Embryonic facial prominence (tissue), 1 donor: ENCODE measurements around the gene MME.

ENCODE experiments used
- DNase-seq: peaks from one replicate; pipeline ENCODE4 v3.0.0-alpha.2; 2016; ENCODE audit errors: extremely low spot score

MME gene

GRCh38 chr3:155138677-155139076 is 58.6 kb downstream of the MME start:
- DNase-seq = no peak

- no peak for DNase-seq
Measured at GRCh38 chr3:155147588-155147987, 67.5 kb downstream of the MME start.

- DNase-seq = no peak
Measured at GRCh38 chr3:155149494-155149893, 69.4 kb downstream of the MME start.

GRCh38 chr3:155153242-155154186 is 73.4 kb downstream of the MME start:
- no peak for DNase-seq

- DNase-seq = no peak
Measured at GRCh38 chr3:155154255-155154654, 74.1 kb downstream of the MME start.

- DNase-seq = no peak
Measured at GRCh38 chr3:155158346-155159037, 78.4 kb downstream of the MME start.

- DNase-seq = no peak
Measured at GRCh38 chr3:155159301-155159700, 79.2 kb downstream of the MME start.

- no peak for DNase-seq
Measured at GRCh38 chr3:155161640-155162292, 81.6 kb downstream of the MME start.

GRCh38 chr3:155164306-155164705 is 84.2 kb downstream of the MME start:
- no peak for DNase-seq

- DNase-seq = no peak
Measured at GRCh38 chr3:155166441-155166840, 86.3 kb downstream of the MME start.

GRCh38 chr3:155169197-155169596 is 89.1 kb downstream of the MME start:
- DNase-seq = no peak

- DNase-seq = no peak
Measured at GRCh38 chr3:155173771-155174170, 93.7 kb downstream of the MME start.

GRCh38 chr3:155178810-155179436 is 98.8 kb downstream of the MME start:
- no peak for DNase-seq

- DNase-seq = no peak
Measured at GRCh38 chr3:155179437-155179827, 99.3 kb downstream of the MME start.

GRCh38 chr3:155179966-155180757 is 100.0 kb downstream of the MME start:
- no peak for DNase-seq

GRCh38 chr3:155182467-155182866 is 102.3 kb downstream of the MME start:
- DNase-seq = no peak

GRCh38 chr3:155184011-155184410 is 103.9 kb downstream of the MME start:
- DNase-seq = no peak

GRCh38 chr3:155185631-155186071 is 105.5 kb downstream of the MME start:
- DNase-seq = no peak

GRCh38 chr3:155188031-155188430 is 107.9 kb downstream of the MME start:
- no peak for DNase-seq

GRCh38 chr3:155189478-155189877 is 109.4 kb downstream of the MME start:
- no peak for DNase-seq

- no peak for DNase-seq
Measured at GRCh38 chr3:155190691-155191090, 110.6 kb downstream of the MME start.
